Stimulated activated CD8-positive, alpha-beta memory T cell treated with anti-CD3 and anti-CD28 coated beads, Interleukin-15, amount 100 ng/mL, for 4 hours (primary cell): ENCODE data around the gene RNF144B.
"Not testable (repeated sequence)": the region's sequence is repeated elsewhere in the genome, so short reads cannot be mapped to it uniquely, and the experiment has no call there.

Source experiments
- DNase-seq, 2 donors: peaks; one replicate each; pipeline ENCODE4 v3.0.0-alpha.2; 2020; ENCODE audit warnings: low read depth in 2 of 2

RNF144B gene

DNA sequence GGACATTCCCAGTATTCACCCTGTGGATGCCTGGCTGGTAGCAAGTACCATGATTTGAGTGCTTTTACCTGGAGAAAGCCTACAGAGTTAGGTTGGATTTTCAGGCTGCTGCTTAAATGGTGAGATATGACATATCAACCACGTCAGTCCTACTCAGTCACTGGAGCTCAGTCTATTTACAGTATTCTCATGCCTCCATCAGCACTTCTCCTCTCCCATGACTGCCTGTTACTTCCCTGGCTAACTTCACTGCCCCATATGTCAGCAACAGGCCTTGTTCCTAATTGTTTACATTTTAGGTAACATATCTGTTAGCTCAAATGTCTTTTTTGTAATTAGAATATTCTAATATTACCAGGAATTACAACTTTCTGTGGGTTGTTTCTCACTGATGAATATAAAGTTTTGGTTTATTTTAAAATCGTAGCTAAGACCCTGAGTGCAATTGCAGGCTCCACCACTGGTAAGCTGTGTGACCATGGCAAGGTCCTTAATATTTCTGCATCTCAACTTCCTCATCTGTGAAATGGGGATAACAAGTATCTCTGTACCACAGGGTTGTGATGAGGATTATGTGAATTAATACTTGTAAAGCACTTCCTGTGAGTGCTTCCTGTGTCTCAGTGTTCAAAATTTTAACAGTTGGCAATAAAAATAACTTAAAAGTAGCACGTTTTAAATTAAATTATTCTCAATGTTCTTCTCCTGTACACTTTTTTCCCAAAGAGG is 54.3 kb downstream of the RNF144B start:
- DNase-seq: no peak

DNA sequence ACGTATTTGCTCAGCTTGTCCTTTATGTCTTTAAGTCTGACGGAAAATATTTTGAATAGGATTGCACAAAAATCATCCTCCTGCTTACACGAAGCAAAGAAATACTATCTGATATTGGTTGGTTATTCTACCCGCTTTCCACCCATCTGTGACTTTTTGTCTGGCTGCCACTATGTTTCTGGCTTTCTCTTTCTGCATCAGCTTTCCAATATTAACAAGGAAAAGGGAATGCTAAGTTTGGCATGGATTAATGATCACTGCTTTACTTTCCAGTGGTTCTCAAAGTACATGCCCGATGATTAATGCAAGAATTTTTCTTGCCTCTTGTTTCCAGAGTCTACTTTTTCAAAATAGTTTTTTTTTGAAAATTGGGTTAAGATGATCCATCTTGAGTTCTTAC is 57.0 kb downstream of the RNF144B start:
- no peak for DNase-seq

DNA sequence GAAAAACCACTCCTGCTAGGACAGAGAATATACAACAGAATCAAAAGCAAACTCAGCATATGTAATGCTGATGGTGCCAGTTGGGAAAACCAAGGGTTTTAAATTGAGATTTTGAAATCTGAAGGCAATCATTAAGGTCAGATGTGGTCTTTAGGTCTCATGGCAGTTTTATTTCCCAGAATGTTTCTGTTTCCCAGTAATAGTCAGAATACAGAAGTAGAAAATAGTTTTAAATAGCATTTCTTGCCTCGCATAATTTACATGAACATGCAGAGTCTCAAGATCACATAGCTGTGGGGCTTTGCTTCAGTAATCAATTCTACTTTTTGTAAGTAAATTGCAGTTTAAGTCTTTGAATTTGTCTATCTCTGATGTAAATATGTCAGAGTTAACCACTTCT is 58.1 kb downstream of the RNF144B start:
- no peak for DNase-seq

DNA sequence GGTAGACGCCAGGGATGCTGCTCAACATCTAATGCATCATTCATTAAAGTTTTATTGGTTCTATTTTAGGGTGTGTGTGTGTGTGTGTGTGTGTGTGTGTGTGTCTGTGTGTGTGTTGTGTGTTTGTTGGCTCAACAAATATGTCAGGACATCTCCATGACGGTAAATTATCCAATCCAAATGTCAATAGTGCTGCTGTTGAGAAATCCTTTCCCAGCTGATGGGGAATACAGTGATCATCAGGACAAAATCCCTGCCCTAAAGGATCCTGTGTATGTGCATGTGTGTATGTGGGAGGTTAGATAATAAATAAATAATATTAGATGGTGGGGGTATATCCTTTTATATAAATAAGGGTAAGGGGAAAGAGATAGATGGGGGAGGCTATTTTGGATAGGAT is 59.6 kb downstream of the RNF144B start:
- no peak for DNase-seq

DNA sequence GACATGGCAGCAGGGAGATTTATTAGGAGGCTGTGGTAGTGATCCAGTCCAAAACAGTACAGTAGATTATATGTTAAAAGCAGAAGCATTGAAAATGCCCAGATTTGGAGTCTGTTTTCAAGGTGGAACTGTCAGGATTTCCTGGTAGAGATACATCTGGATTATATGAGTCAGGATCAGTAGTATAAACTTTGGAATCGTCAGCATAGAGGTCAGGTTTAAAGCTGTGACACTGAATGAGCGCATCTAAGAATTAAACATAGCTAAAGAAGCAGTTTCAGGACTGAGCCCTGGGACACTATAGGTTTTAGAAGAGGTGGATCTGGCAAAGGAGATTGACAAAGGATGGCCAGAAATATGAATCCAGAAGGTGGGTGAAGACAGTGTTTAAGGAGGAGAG is 60.4 kb downstream of the RNF144B start:
- DNase-seq: no peak

DNA sequence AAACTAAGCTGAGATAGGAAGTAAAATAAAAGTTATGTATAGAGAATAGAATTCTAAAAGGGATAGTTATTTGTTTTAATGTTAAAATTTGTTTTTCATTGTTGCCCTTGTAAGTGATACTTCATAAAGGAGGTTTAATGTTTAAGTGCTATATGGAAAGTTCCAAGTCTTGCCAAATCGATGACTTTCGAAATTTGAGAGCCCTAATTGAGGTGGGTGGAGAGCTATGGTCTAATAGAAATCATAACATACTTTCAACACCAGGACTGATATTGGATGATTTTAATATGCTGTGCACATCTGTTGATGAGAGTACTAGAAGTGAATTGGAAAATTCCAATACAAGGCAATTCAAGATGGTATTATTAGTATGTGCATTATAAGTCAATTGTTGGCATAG is 64.6 kb downstream of the RNF144B start:
- no peak for DNase-seq

DNA sequence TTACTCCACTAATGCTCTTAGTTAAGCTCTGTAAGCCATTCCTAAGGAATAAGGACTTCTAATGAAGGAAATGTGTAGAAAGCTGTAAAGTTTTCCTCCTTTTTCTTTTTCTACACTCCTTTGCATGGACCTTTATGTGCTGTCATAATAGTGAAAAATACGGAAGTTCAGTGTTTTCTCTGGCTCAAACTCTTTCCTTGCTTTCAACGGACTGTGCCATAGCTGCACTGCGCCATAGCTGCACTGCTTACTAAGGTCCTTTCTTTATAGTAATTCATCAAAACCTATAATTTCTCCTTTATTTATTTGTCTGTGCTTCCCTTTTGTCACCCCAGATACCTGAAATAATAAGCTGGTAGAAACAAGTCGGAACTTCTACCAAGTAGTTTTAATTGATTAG is 67.3 kb downstream of the RNF144B start:
- DNase-seq: no peak

DNA sequence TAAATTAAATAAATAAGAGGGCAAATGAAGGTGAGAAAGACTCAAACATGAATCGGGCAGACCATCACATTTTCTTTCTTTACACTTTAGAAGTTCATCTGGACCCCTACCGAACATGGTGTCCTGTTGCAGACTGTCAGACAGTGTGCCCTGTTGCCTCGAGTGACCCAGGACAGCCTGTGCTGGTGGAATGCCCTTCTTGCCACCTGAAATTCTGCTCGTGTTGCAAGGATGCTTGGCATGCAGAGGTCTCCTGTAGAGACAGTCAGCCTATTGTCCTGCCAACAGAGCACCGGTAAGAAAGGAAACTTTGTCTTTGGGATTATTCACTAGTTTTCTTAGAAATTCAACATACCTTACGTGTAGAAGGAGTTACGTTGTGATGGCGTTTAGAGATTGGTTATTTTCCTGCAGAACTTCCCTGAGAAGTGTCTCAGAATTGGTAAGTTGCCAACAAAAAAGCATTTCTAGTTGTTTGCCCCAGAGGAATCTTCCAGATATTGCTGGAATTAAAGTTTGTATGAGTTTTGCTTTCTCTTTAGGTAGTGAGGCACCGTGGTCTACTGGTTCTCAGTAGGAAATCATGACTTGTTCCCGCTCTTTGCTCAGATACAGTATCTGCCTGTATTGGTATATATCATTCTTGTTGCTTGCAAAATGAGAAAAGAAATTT is 70.1 kb downstream of the RNF144B start:
- DNase-seq: no peak

DNA sequence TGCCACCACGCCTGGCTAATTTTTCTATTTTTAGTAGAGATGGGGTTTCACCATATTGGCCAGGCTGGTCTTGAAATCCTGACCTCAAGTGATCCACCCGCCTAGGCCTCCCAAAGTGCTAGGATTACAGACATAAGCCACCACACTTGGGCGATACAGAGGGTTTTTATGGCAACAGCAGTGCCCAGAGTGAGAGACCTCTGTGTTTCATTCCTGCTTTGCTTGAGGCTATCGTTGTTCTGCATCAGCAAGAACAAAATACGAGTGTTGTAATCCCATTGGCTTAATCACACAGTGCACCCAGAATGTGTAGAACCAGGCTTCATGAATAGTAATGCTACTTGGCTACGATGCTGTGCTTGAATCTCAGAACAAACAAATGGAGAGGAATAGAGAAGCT is 70.9 kb downstream of the RNF144B start:
- DNase-seq: not testable (repeated sequence)

DNA sequence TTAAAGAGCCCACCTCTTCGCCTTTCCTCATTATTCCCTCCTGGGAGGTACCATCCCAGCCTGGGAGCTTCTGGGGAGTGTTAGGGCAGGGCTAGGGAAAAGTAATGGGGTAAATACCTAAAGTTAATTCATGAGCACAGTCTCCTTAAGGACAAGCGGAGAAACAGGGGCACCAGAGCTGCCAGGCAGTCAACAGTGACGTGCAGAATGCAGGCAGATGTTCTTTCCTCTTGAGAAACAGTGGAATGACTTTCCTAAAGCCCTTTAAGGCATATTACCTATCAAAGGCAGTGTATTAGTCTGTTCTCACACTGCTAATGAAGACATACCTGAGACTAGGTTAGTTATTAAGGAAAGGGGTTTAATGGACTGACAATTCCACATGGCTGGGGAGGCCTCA is 76.3 kb downstream of the RNF144B start:
- DNase-seq: no peak

DNA sequence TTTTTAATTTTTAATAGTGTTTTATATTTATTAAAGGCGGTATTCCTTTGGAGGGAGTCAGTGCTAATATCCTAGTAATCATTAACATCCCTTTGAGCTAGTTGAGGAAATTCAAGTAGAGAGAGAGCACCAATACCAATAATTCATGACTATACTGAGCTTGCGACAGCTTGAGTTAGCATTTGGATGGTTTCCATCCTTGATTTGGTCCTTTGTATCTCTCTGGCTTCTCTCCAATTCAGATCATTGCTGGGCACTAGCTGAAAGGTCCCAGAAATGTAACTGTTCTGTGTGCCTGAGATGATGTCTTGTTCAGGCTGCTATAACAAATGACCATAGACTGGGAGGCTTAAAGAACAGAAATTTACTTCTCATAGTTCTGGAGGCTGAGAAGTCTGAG is 77.0 kb downstream of the RNF144B start:
- no peak for DNase-seq

DNA sequence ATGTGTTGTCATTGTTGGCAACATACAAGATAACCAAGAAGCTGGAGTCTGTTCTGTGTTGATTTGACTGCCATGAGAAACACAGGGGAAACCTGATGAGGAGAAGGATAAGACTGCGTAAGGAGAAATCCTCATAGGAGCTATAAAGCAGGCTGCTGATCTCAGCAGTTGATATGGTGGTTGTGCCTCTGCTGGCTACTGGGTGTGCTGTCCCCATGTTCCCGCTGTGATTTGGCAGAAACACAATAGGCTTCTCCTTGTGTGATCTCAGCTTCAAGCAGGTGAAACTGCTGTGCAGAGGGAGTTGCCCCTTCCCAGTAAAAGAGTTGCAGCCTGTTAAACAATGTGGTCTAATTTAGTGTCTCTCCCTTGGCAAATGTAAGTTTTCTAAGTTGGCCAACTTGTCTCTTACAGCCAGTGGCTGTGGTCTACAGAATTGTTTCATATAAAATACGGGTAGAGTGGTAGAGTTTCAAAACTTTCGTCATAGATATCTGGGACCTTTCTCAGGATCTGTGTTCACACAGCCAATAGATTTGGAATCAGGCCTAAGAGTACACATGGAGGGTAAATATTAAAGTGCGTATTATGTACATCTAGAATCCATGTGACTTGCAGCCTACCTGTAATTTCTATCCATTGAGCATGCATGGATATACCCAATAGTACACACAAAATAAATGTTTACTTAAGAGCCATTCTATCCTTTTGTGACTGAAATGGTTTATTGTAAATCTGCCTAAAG is 78.4 kb downstream of the RNF144B start:
- no peak for DNase-seq

DNA sequence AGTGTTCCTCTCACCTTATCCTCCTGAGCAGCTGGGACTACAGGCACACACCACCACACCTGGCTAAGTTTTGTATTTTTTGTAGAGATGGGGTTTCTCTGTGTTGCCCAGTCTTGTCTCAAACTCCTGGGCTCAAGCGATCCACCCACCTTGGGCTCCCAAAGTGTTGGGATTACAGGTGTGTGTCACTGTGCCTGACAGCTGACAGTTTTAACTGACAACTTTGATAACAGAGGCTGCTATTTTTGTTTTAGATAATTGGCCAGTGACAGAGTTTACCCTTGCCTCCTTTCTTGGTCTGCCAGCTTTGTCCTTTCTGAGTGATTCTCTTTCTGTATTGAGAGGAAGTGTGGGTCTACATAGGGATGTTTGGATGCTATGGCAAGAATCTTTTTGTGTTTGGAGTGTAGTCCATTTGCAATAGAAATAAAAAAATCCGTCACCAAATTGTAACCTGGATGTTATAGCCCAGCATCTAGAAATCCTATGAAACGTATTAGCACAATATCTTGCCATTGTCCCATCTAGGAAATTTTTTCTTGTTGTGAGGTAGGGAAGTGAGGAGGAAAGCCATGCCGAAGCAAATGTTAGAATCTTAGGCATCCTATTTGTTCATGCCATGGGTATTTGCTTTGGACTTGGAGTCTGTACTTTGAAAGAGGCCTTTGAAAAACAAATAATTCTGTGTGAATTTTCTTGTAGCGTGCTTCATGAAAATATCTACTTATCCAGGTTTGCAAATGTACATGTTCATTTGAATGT is 80.8 kb downstream of the RNF144B start:
- no peak for DNase-seq

DNA sequence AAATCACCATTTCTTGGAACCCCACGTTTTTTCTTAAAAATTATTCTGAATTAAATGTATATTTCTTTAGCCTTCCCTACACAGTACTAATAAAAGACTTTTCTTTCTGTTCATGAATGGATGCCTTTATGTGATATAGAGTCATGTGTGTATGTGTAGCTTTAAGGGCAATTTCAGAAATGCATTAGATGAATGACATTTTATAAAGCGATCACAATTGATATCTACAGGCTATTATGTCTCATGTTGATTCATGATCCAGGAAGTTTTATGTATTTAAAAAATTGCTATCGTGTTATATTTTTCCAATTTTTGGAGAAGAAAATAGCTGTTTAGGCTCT is 81.3 kb downstream of the RNF144B start:
- DNase-seq: no peak

DNA sequence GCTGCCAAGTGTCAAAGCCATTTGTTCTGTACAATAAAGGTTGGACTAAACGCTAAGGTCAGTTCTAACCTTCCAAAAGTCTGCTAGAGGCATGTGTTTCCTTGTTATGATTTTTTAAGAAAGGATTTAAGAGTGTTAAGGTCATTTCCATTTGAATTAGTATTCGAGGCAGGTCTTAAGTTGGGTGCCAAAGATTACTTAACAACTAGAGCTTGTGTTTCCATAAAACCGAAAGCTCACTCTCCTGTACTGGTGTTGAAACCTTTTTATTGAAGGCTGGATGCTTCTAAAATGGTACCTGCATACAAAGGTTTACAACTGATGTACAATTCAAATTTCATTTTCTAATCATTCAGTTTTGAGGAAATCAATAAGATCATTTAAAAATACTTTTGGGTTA is 82.4 kb downstream of the RNF144B start:
- DNase-seq: no peak

DNA sequence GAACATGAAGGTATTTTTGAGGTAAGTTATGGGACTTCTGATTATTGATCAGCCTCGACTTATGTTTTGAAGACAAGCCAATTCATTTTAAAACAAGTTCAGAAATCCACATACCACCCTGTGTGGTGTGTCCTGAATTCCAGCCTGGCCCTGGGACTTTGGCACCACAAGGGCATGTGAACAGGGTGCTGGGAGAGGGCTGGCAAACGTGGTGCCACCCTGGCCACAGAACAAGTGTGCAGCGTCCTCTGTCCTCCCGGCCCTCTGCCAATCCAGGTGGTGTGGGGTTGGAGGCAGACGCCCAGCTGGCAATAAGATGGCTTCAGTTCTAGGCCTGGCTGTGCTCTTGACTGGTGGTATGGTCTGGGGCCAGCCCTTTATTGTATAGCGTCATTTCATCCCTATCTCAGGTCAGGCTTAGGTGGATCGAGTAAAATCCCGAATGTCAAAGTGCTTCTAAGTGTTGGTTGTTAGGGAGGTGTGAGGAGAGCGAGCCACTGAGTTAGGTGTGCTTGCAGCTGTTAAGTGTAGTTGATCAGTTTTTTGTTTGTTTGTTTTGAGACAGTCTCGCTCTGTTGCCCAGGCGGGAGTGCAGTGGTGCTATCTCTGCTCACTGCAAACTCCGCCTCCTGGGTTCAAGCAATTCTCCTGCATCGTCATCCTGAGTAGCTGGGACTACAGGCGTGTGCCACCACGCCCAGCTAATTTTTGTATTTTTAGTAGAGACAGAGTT is 84.2 kb downstream of the RNF144B start:
- DNase-seq: no peak

DNA sequence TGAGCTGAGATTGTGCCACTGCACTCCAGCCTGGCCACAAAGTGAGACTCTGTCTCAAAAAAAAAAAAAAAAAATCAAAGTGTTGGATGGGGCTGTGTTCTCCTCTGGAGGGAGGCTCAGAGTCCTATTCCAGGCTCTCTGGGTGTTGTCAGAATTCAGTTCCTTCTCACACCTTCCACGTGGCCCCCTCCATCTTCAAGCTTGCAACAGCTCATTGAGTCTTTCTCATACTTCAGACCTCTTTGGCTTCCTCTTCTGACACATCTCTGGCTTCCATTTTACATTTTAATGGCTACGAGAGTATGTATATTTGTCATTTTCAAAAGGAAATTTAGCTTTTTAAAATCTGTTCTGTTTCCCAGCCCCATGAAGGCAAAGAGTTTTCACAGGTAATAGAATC is 85.8 kb downstream of the RNF144B start:
- DNase-seq: no peak

DNA sequence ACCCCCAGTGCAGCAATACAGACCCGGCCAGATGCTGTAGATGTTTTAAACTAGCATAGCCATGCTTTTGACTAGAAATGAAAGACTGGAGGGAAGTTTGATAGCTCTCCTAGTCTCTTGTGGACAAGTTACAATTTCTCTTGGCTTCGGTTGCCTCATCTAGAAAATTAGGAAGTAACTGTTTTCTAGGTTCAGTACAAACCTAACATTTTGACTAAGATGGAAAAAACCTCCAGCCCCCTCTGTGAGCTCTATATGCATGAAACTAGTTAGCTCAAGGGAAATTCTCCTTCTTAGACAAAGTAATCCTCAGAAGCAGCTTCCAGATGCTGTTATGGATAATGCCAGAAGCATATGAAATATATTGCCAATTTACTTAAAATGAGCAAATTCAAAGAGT is 86.6 kb downstream of the RNF144B start:
- no peak for DNase-seq

DNA sequence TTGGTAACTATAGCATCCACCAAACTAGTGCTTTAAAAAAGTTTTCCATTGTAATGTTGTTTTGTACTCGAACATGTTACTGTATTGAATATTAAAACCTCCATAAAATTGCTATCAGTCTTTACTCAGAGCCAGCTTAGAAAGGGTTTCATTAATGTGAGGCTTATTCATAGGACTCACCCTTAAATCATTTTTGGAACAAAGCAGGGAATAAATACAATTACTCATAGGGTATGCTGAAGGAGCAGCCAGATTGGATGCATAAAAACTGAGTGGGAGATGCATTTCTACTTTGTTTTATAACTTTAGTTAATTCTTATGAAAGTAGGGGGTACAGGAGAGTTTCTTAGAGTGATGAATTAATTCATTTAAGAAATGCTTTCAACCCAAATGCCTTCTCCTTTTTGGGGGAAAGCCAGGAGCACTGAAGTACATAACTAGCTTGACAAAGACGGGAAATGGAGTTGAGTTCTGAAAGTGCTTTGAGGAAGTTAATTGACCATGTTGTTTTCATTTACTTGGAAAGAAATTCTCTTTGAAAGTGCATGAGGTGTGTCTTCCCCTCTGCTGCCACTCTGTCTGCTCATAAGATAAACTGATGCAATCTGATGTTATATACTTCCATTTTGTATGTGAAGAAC is 90.3 kb downstream of the RNF144B start:
- DNase-seq: no peak

DNA sequence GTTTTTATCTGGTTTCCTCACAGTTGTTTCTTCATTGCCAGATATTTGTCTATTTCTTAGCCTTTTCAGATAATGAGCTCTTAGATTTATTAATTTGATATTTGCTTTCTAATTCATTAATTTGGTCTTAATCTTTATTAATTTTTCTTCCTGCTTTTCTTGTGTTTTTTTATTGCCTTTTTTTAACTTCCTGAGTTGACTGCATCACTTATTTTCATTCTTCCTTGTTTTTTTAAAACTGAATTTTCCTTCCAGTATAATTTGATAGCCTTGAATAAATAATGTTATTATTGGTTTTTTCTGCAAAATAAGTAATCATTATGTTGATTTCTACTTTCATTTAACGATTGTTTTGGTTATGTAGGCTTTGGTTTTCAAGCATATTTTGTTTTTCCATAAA is 91.5 kb downstream of the RNF144B start:
- no peak for DNase-seq

DNA sequence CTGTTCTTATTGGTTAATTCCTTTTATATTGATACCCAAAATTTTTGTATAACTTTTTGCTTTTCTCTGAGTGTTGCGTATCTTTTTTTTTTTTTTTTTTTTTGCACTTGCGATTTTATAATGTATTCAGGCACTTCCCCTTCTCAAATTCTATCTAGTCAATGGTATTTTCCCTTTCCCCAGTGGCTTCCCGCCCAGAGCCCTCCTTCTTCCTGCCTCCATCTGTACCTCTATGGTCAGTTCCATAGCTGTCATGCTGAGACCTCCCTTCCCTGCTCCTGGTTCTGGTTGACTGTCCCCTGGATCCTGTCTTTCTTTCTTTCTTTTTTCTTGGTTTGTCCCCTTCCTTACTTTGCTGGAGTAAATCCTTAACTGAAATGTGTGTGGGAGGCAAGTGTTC is 94.7 kb downstream of the RNF144B start:
- no peak for DNase-seq
